ENCODE data around the gene MYO5C. TPM values are rescaled to one million over a fixed set of nuclear protein-coding genes. Genes with fewer than 3 reads are reported as not detected.

The MYO5C gene
- total and polyA plus RNA-seq, 2 of the 13 experiments (the other 11 are each of a cell fraction or from before 2014, with no cell fraction given) = 15.7 to 23.7 TPM

DNA sequence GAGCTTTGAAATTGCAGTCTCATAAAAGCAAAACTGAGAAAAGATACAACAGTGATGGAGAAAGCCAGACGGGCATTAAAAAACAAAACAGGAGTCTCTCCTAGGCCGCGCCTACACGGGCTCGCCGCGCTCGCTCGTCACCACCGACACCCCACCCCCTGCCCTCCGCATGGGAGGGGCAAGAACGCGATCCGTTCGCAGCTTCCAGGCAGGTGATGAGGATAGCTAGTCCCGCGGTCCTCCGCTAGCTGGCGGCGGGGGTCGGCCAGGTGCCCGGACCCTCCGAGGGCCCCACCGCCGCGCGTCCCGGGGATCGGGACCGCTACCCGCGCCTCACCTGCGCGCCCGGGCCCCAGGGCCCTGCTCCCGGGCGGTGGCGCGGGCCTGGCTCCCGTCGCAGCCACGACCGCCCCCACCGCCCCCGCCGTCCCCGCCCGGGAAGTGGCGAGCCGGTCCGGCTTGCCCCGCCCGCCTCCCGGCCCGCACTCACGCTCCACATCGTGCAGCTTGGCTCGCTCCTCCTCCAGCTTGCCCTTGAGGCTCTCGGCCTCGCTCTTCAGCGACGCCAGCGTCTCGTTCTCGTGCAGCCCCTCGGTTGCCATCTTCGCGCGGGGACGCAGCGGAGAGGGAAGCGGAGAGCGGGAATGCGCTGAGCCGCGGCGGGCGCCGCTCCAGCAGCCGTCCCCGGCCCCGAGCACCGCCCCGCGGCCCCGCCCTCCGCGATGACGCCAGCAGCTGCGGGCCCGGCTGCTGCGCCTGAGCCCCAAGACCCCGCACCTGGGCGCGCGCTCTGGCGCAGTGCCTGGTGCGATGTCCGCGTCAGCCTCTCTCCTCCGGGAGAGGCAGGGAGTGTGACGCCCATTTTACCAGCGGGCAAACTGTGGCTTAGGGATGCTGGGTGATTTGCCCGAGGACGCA is 116.1 kb downstream of the MYO5C start (continued):
- TF ChIP-seq, protein P1, sequence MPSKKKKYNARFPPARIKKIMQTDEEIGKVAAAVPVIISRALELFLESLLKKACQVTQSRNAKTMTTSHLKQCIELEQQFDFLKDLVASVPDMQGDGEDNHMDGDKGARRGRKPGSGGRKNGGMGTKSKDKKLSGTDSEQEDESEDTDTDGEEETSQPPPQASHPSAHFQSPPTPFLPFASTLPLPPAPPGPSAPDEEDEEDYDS (CRISPR knock-in tag; IDR thresholded peaks at IDR 0.05) = no peak
- TF ChIP-seq ZNF33B (CRISPR knock-in tag; IDR thresholded peaks at IDR 0.05) (0 out of 2 replicates have a peak, but pooled peaks have one; percentile 59), ZNF564 (CRISPR knock-in tag; IDR thresholded peaks at IDR 0.05) (no peak), POLR2AphosphoS5 (IDR thresholded peaks at IDR 0.05; ENCODE audit: low read depth, low read length) (peak; percentile 52; the same call in 1 of the 2 replicates), MXI1 (IDR thresholded peaks at IDR 0.05; ENCODE audit: borderline replicate concordance, low read depth, low read length) (0 out of 3 replicates have a peak, but pooled peaks have one; percentile 47), YEATS4 (CRISPR knock-in tag; IDR thresholded peaks at IDR 0.05; ENCODE audit: borderline replicate concordance) (peak; percentile 49; the same call in 1 of the 2 replicates), HMG20B (CRISPR knock-in tag; conservative IDR thresholded peaks at IDR 0.05) (no peak), ZBTB1 (CRISPR knock-in tag; IDR thresholded peaks at IDR 0.05; ENCODE audit: borderline replicate concordance) (no peak), ZNF777 (CRISPR knock-in tag; IDR thresholded peaks at IDR 0.05) (peak; percentile 75), ZNF782 (CRISPR knock-in tag; IDR thresholded peaks at IDR 0.05; ENCODE audit: borderline replicate concordance) (no peak), ZNF34 (CRISPR knock-in tag; IDR thresholded peaks at IDR 0.05; ENCODE audit: borderline replicate concordance) (peak; percentile 32; the same call in 1 of the 2 replicates), ZNF12 (CRISPR knock-in tag; IDR thresholded peaks at IDR 0.05) (peak; percentile 33; the same call in 1 of the 2 replicates), ZBTB20 (CRISPR knock-in tag; IDR thresholded peaks at IDR 0.05; ENCODE audit: borderline replicate concordance, low read depth) (0 out of 2 replicates have a peak, but pooled peaks have one; percentile 41), ZNF776 (CRISPR knock-in tag; IDR thresholded peaks at IDR 0.05) (peak; percentile 31; the same call in 1 of the 2 replicates), NFRKB (IDR thresholded peaks at IDR 0.05) (no peak), SALL1 (CRISPR knock-in tag; IDR thresholded peaks at IDR 0.05) (peak; percentile 64), RFX1 (IDR thresholded peaks at IDR 0.05) (no peak), NRL (CRISPR knock-in tag; IDR thresholded peaks at IDR 0.05; ENCODE audit: borderline replicate concordance) (0 out of 2 replicates have a peak, but pooled peaks have one; percentile 7), NFKB2 (CRISPR knock-in tag; IDR thresholded peaks at IDR 0.05; ENCODE audit: borderline replicate concordance) (peak; percentile 20; the same call in 1 of the 2 replicates), TOE1 (CRISPR knock-in tag; IDR thresholded peaks at IDR 0.05) (no peak), ZNF431 (CRISPR knock-in tag; IDR thresholded peaks at IDR 0.05; ENCODE audit: borderline replicate concordance, low read depth) (peak; percentile 37; the same call in 1 of the 2 replicates)
- TF ChIP-seq, protein P2, sequence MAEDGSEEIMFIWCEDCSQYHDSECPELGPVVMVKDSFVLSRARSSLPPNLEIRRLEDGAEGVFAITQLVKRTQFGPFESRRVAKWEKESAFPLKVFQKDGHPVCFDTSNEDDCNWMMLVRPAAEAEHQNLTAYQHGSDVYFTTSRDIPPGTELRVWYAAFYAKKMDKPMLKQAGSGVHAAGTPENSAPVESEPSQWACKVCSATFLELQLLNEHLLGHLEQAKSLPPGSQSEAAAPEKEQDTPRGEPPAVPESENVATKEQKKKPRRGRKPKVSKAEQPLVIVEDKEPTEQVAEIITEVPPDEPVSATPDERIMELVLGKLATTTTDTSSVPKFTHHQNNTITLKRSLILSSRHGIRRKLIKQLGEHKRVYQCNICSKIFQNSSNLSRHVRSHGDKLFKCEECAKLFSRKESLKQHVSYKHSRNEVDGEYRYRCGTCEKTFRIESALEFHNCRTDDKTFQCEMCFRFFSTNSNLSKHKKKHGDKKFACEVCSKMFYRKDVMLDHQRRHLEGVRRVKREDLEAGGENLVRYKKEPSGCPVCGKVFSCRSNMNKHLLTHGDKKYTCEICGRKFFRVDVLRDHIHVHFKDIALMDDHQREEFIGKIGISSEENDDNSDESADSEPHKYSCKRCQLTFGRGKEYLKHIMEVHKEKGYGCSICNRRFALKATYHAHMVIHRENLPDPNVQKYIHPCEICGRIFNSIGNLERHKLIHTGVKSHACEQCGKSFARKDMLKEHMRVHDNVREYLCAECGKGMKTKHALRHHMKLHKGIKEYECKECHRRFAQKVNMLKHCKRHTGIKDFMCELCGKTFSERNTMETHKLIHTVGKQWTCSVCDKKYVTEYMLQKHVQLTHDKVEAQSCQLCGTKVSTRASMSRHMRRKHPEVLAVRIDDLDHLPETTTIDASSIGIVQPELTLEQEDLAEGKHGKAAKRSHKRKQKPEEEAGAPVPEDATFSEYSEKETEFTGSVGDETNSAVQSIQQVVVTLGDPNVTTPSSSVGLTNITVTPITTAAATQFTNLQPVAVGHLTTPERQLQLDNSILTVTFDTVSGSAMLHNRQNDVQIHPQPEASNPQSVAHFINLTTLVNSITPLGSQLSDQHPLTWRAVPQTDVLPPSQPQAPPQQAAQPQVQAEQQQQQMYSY (CRISPR knock-in tag; IDR thresholded peaks at IDR 0.05) = no peak
- TF ChIP-seq, protein P3, sequence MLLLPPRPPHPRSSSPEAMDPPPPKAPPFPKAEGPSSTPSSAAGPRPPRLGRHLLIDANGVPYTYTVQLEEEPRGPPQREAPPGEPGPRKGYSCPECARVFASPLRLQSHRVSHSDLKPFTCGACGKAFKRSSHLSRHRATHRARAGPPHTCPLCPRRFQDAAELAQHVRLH (CRISPR knock-in tag; IDR thresholded peaks at IDR 0.05; ENCODE audit: borderline replicate concordance, low read depth) = 0 out of 2 replicates have a peak, but pooled peaks have one; percentile 29
- TF ChIP-seq, protein P4, sequence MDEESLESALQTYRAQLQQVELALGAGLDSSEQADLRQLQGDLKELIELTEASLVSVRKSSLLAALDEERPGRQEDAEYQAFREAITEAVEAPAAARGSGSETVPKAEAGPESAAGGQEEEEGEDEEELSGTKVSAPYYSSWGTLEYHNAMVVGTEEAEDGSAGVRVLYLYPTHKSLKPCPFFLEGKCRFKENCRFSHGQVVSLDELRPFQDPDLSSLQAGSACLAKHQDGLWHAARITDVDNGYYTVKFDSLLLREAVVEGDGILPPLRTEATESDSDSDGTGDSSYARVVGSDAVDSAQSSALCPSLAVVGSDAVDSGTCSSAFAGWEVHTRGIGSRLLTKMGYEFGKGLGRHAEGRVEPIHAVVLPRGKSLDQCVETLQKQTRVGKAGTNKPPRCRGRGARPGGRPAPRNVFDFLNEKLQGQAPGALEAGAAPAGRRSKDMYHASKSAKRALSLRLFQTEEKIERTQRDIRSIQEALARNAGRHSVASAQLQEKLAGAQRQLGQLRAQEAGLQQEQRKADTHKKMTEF (CRISPR knock-in tag; IDR thresholded peaks at IDR 0.05) = peak; percentile 39; the same call in 1 of the 2 replicates
